Activated CD4-positive, alpha-beta T cell treated with anti-CD3 and anti-CD28 coated beads for 36 hours (primary cell): ENCODE measurements around the gene HS6ST1. TPM values are rescaled to one million over a fixed set of nuclear protein-coding genes. Genes with fewer than 3 reads are reported as not detected.
A peak's percentile ranks its signal among the peaks of the same experiment; 100 is the strongest.
"Not testable (repeated sequence)": the region's sequence is repeated elsewhere in the genome, so short reads cannot be mapped to it uniquely, and the experiment has no call there.

Source experiments
- ATAC-seq: fragments of 200-7000 bp; cut with Tn5 transposase; one replicate; pipeline ENCODE4 v1.10.0; 2021; ENCODE audit warnings: mild to moderate bottlenecking, moderate library complexity
- CTCF ChIA-PET: fragments of 350-600 bp; sonication (Branson Sonifier 250); formaldehyde crosslinking; loops from one replicate; lab custom pipeline; 2021; ENCODE audit warnings: antibody characterized with exemption; lab: Charles Lee
- POLR2A ChIA-PET: fragments of 350-600 bp; sonication (Branson Sonifier 250); formaldehyde crosslinking; loops from one replicate; lab custom pipeline; 2021; ENCODE audit warnings: antibody characterized with exemption, inconsistent platforms; lab: Charles Lee
- DNase-seq: peaks from one replicate; pipeline ENCODE4 v3.0.0-alpha.2; 2020
- H3K27ac Mint-ChIP-seq: one replicate; pipeline ENCODE4 v1.8.0; 2021; ENCODE audit warnings: mixed read lengths
- H3K27me3 Mint-ChIP-seq: one replicate; pipeline ENCODE4 v1.8.0; 2021; ENCODE audit warnings: mixed read lengths
- H3K36me3 Mint-ChIP-seq: one replicate; pipeline ENCODE4 v1.8.0; 2021; ENCODE audit warnings: low read depth, mixed read lengths
- H3K4me1 Mint-ChIP-seq: one replicate; pipeline ENCODE4 v1.8.0; 2021; ENCODE audit warnings: mixed read lengths
- H3K4me3 Mint-ChIP-seq: one replicate; pipeline ENCODE4 v1.8.0; 2021; ENCODE audit warnings: mild to moderate bottlenecking, moderate library complexity, mixed read lengths
- H3K9me3 Mint-ChIP-seq: one replicate; pipeline ENCODE4 v1.8.0; 2021; ENCODE audit warnings: low read depth, mixed read lengths
- intact Hi-C, 2 experiments: fragments of 100-400 bp; cut with DNase I in 1 of 2; cut with micrococcal nuclease in 1 of 2; formaldehyde crosslinking; loops; one replicate each; pipeline versions ENCODE4 v1.14.2 to v1.15.1; 2022 to 2024; cut with DNase I, micrococcal nuclease
- total RNA-seq, 2 experiments: library from RNA; stranded (reverse); gene quantifications; one replicate each; pipeline ENCODE4 v1.2.3, GENCODE V29; 2021

HS6ST1 gene
- total RNA-seq, 2 experiments from 2014 or later, result 12.8 to 13.8 TPM

- Mint-ChIP-seq H3K27ac (no peak overlapping the region), H3K4me1 (no peaks in the 10 kb centered on the region), H3K9me3 (peaks cover 7% of the 10 kb centered on the region), H3K27me3 (no peaks in the 10 kb centered on the region), H3K4me3 (no peak overlapping the region), H3K36me3 (peaks cover 29% of the 10 kb centered on the region)
- ChIA-PET CTCF (no interaction called here), POLR2A (no interaction called here)
- intact Hi-C loops, result no loop called here
- ATAC-seq, result no peak
- DNase-seq, result peak; percentile 3
Measured at GRCh38 chr2:128273469-128274081, 45.1 kb downstream of the HS6ST1 start.

GRCh38 chr2:128272601-128273468 lies 45.8 kb downstream of the HS6ST1 start:
- Mint-ChIP-seq H3K27ac (no peak overlapping the region), H3K9me3 (peaks cover 7% of the 10 kb centered on the region), H3K4me3 (no peak overlapping the region), H3K27me3 (no peaks in the 10 kb centered on the region), H3K4me1 (no peaks in the 10 kb centered on the region), H3K36me3 (peaks cover 29% of the 10 kb centered on the region)
- peak; percentile 1 for DNase-seq
- ATAC-seq, result no peak
- intact Hi-C loops, result no loop called here
- CTCF ChIA-PET, result interaction anchor here (0.7 kb wide), 1 partner anchor 13 kb away, joined by 3 read pairs; no protein-coding TSS in a partner anchor
- POLR2A ChIA-PET, result no interaction called here

DNA sequence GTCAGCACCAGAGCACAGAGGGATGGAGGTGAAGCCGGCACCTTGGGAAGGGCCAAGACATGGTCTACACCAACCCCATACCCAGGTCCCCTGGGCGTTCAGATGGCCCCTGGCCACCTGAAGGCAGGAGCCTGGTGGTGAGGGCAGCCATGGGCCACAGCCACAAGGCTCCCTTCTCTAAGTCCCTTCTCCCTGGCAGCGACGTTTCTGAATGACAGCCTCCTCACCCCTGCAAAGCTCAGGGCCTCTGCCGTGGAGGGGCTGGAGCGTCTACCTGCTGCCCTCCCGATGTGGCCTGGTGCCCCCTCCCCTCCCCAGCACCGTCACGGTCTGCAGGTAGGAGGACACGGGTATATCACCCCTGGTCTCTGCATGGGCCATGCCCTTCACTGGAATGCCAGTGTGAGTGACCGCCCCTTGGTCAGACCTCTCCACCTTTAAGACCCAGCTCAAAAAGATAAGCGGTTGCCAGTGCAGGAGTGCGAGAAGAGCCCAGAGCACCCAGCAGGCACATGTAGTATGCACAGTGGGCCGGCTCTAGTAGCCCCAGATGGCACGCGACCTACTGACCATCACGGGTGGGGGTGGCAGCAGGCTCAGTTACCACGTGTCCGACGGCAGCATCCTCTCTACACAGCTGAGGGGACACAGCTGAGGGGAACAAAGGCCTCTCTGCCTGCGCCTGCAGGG lies 46.6 kb downstream of the HS6ST1 start:
- CTCF ChIA-PET, result no interaction called here
- no peak for ATAC-seq
- no peak overlapping the region for H3K27ac Mint-ChIP-seq

DNA sequence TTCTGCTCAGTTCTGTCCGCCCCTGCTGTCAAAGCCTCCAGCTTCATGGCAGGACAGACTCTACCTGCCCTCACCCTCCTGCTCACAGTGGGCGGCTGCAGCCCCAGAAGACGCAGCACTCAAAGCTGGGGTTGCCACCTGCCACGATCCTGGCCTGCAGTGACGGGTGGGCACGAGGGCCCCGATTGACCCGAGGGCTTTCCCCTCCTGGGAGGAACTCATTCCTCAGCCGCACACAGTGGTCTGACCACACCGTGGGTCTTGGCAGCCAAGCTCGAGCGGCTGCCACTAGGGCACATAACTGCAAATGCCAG lies 47.1 kb downstream of the HS6ST1 start:
- ATAC-seq (no peak), DNase-seq (peak; percentile 2)
- Mint-ChIP-seq H3K27me3 (no peaks in the 10 kb centered on the region), H3K9me3 (peaks cover 7% of the 10 kb centered on the region), H3K27ac (no peak overlapping the region), H3K4me1 (no peaks in the 10 kb centered on the region), H3K4me3 (no peak overlapping the region), H3K36me3 (peaks cover 27% of the 10 kb centered on the region)
- intact Hi-C loops, result no loop called here
- POLR2A ChIA-PET, result no interaction called here
- CTCF ChIA-PET, result no interaction called here

More for the DNA sequence above, 46.6 kb downstream of the HS6ST1 start:
- H3K4me1 Mint-ChIP-seq, result no peaks in the 10 kb centered on the region
- peaks cover 7% of the 10 kb centered on the region for H3K9me3 Mint-ChIP-seq
- POLR2A ChIA-PET, result no interaction called here
- intact Hi-C loops, result no loop called here
- peaks cover 29% of the 10 kb centered on the region for H3K36me3 Mint-ChIP-seq
- no peaks in the 10 kb centered on the region for H3K27me3 Mint-ChIP-seq
- DNase-seq, result no peak
- no peak overlapping the region for H3K4me3 Mint-ChIP-seq

GRCh38 chr2:128270672-128271596 lies 47.7 kb downstream of the HS6ST1 start:
- POLR2A ChIA-PET, result no interaction called here
- no peak for ATAC-seq
- Mint-ChIP-seq H3K36me3 (peaks cover 23% of the 10 kb centered on the region), H3K9me3 (peaks cover 7% of the 10 kb centered on the region), H3K4me3 (no peak overlapping the region), H3K4me1 (no peaks in the 10 kb centered on the region), H3K27me3 (no peaks in the 10 kb centered on the region), H3K27ac (no peak overlapping the region)
- intact Hi-C loops, result no loop called here
- peak; percentile 2 for DNase-seq
- CTCF ChIA-PET, result no interaction called here

- H3K4me3 Mint-ChIP-seq, result no peak overlapping the region
- intact Hi-C loops, result no loop called here
- H3K4me1 Mint-ChIP-seq, result no peaks in the 10 kb centered on the region
- ChIA-PET POLR2A (interaction anchor here (0.6 kb wide), 1 partner anchor 144 kb away, joined by 5 read pairs; no protein-coding TSS in a partner anchor), CTCF (no interaction called here)
- H3K36me3 Mint-ChIP-seq, result peaks cover 15% of the 10 kb centered on the region
- no peak overlapping the region for H3K27ac Mint-ChIP-seq
- H3K27me3 Mint-ChIP-seq, result no peaks in the 10 kb centered on the region
- ATAC-seq, result no peak
- peaks cover 6% of the 10 kb centered on the region for H3K9me3 Mint-ChIP-seq
- DNase-seq, result peak; percentile 1
Measured at GRCh38 chr2:128269990-128270671, 48.5 kb downstream of the HS6ST1 start.

GRCh38 chr2:128269063-128269989 lies 49.3 kb downstream of the HS6ST1 start:
- peaks cover 7% of the 10 kb centered on the region for H3K36me3 Mint-ChIP-seq
- H3K27me3 Mint-ChIP-seq, result no peaks in the 10 kb centered on the region
- no peak overlapping the region for H3K27ac Mint-ChIP-seq
- DNase-seq (peak; percentile 2), ATAC-seq (no peak)
- H3K4me3 Mint-ChIP-seq, result no peak overlapping the region
- H3K4me1 Mint-ChIP-seq, result no peaks in the 10 kb centered on the region
- intact Hi-C loops, result no loop called here
- ChIA-PET POLR2A (no interaction called here), CTCF (no interaction called here)
- peaks cover 4% of the 10 kb centered on the region for H3K9me3 Mint-ChIP-seq

DNA sequence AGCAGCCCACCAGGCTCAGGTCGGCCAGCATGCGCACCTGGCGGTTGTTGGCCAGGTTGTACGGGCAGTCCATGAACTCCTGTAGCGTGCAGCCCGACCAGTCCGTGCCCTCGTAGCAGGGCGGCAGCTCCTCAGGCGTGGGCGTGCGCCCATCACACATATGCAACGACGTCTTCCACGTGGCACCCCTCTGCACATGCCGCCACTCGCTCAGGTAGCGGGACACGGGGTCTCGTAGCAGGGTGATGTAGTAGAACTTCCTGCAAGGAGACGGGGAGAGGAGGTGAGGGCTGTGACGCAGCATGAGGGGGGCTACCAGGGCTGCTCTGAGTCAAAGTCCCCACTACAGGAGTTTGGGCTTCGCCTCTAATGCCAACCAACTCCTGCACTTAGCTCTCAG lies 50.1 kb downstream of the HS6ST1 start:
- H3K27me3 Mint-ChIP-seq, ATAC-seq, DNase-seq, H3K4me3 Mint-ChIP-seq, H3K4me1 Mint-ChIP-seq, CTCF ChIA-PET, H3K27ac Mint-ChIP-seq, intact Hi-C loops, H3K9me3 Mint-ChIP-seq, POLR2A ChIA-PET, H3K36me3 Mint-ChIP-seq: not testable (repeated sequence)

- H3K4me1 Mint-ChIP-seq, H3K36me3 Mint-ChIP-seq, intact Hi-C loops, H3K27me3 Mint-ChIP-seq, DNase-seq, CTCF ChIA-PET, H3K4me3 Mint-ChIP-seq, H3K9me3 Mint-ChIP-seq, POLR2A ChIA-PET, H3K27ac Mint-ChIP-seq, ATAC-seq: not testable (repeated sequence)
Measured at GRCh38 chr2:128268145-128268544, 50.5 kb downstream of the HS6ST1 start.

- CTCF ChIA-PET, result not testable (repeated sequence)
Measured at GRCh38 chr2:128267649-128268048, 51.0 kb downstream of the HS6ST1 start.

More at GRCh38 chr2:128267649-128268048, 51.0 kb downstream of the HS6ST1 start:
- H3K27ac Mint-ChIP-seq, intact Hi-C loops, DNase-seq, H3K9me3 Mint-ChIP-seq, H3K4me1 Mint-ChIP-seq, H3K27me3 Mint-ChIP-seq, H3K36me3 Mint-ChIP-seq, ATAC-seq, H3K4me3 Mint-ChIP-seq, POLR2A ChIA-PET: not testable (repeated sequence)
